Stimulated activated CD8-positive, alpha-beta memory T cell treated with anti-CD3 and anti-CD28 coated beads, Interleukin-7, amount 100 ng/mL, for 48 hours (primary cell): ENCODE results near the gene KHK.
"Not testable (repeated sequence)": the region's sequence is repeated elsewhere in the genome, so short reads cannot be mapped to it uniquely, and the experiment has no call there.

Experiments used
- DNase-seq, 2 donors: peaks; one replicate each; pipeline ENCODE4 v3.0.0-alpha.2; 2020; ENCODE audit warnings: low read depth in 1 of 2; ENCODE audit errors: extremely low read depth in 1 of 2

The KHK gene

GRCh38 chr2:27095745-27096651, 9.4 kb downstream of the KHK start:
- DNase-seq: no peak

- DNase-seq: no peak
These were observed 10.3 kb downstream of the KHK start for GRCh38 chr2:27096748-27097297.

- no peak for DNase-seq
These were observed 10.8 kb downstream of the KHK start for GRCh38 chr2:27097341-27097740.

GRCh38 chr2:27099334-27099955, 12.9 kb downstream of the KHK start:
- DNase-seq: no peak

DNA sequence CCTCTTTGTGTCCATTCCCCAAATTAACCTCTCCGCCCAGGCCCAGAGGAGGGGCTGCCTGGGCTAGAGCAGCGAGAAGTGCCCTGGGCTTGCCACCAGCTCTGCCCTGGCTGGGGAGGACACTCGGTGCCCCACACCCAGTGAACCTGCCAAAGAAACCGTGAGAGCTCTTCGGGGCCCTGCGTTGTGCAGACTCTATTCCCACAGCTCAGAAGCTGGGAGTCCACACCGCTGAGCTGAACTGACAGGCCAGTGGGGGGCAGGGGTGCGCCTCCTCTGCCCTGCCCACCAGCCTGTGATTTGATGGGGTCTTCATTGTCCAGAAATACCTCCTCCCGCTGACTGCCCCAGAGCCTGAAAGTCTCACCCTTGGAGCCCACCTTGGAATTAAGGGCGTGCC, 13.5 kb downstream of the KHK start:
- DNase-seq: no peak

- no peak for DNase-seq
These were observed 15.8 kb downstream of the KHK start for GRCh38 chr2:27102329-27102728.

DNA sequence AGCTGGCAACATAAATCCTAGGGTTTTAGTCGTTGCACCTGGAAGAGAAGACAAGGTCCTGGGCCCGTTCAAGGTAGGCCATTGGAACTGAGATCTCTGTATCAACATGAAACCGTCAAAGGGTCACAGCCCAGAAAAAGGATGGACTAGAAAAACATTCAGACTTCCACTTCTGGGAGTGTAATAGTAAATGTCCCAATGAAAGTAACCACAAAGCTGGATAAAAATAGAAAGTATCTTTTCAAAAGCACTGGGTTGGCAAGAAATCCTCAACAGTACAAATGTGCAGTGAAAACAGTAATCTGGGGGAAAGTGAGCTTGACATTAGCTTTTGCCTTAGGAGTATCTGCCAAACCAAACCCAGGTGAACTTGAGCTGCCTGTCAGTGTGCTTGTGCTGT, 19.4 kb downstream of the KHK start:
- no peak for DNase-seq

GRCh38 chr2:27108221-27108620, 21.6 kb downstream of the KHK start:
- no peak for DNase-seq

DNA sequence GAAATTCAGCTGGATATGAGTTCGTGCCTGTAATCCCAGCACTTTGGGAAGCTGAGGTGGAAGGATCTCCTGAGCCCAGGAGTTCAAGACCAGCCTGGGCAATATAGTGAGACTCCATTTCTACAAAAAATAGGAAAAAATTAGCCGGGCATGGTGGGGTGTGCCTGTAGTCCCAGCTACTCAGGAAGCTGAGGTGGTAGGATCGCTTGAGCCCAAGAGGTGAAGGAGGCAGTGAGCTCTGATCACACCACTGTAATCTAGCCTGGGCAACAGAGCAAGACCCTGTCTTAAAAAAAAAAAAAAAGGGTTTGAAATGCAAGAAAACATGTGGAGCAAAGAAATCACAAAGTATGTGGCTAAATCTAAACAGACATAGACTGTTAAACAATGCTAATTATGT, 22.5 kb downstream of the KHK start:
- DNase-seq: no peak

- DNase-seq: not testable (repeated sequence)
These were observed 24.2 kb downstream of the KHK start for GRCh38 chr2:27110603-27111352.

- DNase-seq: not testable (repeated sequence)
These were observed 25.0 kb downstream of the KHK start for GRCh38 chr2:27111392-27112078.

GRCh38 chr2:27115519-27115918, 28.9 kb downstream of the KHK start:
- no peak for DNase-seq

- no peak for DNase-seq
These were observed 31.5 kb downstream of the KHK start for GRCh38 chr2:27117995-27118524.

- no peak for DNase-seq
These were observed 32.2 kb downstream of the KHK start, which contains the start of gene CGREF1 for GRCh38 chr2:27118525-27119329. TSS of gene CGREF1 (minus strand) at chr2:27119128. CDS start at chr2:27104366, 14,762 bp downstream.

GRCh38 chr2:27119330-27119670, 32.7 kb downstream of the KHK start:
- DNase-seq: not testable (repeated sequence)

DNA sequence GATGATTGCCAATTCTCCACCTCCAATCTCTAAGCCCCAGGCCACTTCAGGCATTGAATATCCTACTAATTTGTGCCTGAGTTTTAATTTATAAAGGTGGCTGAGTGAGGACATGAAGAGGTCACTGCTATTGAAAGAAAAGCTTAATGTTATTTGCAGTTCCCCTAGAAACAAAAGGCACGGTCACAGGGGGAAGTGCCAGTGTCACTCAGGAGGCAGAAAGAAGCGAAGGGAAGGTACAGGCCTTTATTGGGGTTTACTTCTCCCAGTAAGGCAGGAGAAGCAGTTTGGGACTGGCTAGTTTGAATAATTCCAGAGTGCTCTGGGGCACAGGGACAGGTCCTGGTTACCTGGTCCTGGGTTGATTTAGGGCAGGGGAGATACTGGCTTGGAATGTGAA, 35.3 kb downstream of the KHK start:
- no peak for DNase-seq

DNA sequence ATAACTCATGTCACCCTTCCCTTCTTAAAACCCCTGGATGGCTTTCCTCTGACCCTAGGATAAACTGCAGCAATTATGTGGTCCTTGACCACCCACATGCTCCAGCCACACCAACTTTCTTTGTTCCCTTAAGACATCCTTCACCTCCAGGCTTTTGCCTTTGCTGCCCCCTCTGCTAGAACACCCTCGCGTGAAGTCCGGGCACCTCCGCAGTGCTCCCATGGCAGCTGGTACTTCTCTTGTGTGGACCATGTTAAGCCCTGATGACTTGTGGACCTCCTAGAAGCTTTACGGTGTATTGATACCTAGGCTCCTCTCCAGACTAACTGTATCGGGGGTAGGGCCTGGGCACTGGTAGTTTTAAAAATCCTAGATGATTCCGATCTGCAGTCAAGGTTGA, 36.2 kb downstream of the KHK start:
- DNase-seq: no peak

DNA sequence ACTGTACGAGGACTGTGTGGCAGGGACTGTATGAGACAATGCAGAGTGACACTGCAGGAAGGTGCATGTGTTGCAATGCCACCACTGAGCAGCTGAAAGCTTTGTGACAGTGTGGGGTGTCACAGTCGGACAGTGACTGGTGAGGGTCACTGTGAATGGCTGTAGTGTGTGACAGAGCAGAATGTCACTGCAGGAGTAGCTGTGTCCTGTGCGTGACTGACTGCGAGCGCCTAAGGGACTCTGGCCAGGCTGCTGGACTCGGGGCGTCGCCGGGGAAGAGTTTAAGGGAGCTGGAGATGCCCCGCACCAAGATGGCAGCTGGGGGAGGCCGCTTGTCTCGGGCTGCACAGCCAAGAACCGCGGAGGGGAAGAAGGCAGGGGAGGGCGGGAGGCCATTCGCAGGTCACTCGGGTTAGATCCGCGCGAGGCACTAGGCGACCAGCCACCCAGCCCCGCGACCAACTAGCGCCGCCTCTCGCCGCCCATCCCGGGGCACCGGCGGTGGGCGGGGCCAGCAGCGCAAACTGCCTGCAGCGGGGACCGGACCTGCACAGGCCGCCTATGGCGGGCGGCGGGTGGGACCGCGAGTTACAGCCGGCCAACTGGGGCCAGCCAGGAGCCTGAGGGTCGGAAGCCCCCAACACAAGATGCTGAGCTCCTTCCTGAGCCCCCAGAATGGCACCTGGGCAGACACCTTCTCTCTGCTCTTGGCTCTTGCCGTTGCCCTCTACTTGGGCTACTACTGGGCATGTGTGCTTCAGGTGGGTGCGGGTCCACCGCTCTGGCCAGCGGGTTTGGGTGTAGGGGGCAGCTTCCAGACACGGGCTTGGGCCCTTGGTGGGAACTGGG, 37.0 kb downstream of the KHK start, which contains the start of gene ABHD1:
TSS of gene ABHD1 (plus strand) at position 514 of the 849 bp plus-strand sequence. CDS start at position 648, 134 bp downstream.
- DNase-seq: peak in 1 of 2 donors; percentile 27

DNA sequence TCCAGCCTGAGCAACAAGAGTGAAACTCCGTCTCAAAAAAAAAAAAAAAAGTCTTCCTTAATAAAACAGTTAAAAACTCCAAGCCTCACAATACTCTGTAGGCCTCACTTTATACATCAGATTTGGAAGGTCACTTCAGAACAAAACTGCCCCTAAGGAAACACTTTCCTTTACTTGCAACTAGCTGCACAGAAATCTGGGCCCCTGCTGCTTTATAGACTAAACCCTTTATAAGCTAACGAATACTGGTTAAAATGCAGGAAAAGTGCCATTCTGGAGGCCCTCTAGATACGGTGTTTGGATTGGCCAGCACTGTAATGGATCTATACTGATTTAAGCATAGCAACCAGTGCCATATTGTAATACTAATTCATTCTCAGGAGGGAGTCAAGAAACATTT, 38.5 kb downstream of the KHK start:
- DNase-seq: no peak
